GM12874 (cell line): Measurements from ENCODE around the gene RYR2.

ENCODE experiments used
- CTCF ChIP-seq: IDR thresholded peaks from 2 replicates; pipeline ENCODE4 v1.5.1; 2011; ENCODE audit warnings: low read depth, mild to moderate bottlenecking, control low read depth, low read length, moderate library complexity; ENCODE audit not compliant: insufficient read depth

RYR2 gene

GRCh38 chr1:237700181-237700580 lies 658.2 kb downstream of the RYR2 start:
- TF ChIP-seq CTCF: no peak

GRCh38 chr1:237701534-237701933 lies 659.5 kb downstream of the RYR2 start:
- TF ChIP-seq CTCF: no peak

- TF ChIP-seq CTCF: no peak
Observed at GRCh38 chr1:237702161-237702560, 660.2 kb downstream of the RYR2 start.

- no peak for TF ChIP-seq CTCF
Observed at GRCh38 chr1:237705462-237705861, 663.5 kb downstream of the RYR2 start.

- TF ChIP-seq CTCF: no peak
Observed at GRCh38 chr1:237709355-237709754, 667.4 kb downstream of the RYR2 start.

- TF ChIP-seq CTCF: no peak
Observed at GRCh38 chr1:237711281-237711680, 669.3 kb downstream of the RYR2 start.

- no peak for TF ChIP-seq CTCF
Observed at GRCh38 chr1:237712082-237712481, 670.1 kb downstream of the RYR2 start.
